CD14-positive monocyte (primary cell): ENCODE results near the gene TNNT2. TPM values are rescaled to one million over a fixed set of nuclear protein-coding genes. Genes with fewer than 3 reads are reported as not detected.

ENCODE experiments used
- DNase-seq, 3 donors: peaks; one replicate each; pipeline ENCODE4 v3.0.0-alpha.2; 2011 to 2022
- H2AFZ ChIP-seq: 2 replicates; pipeline ENCODE4 v1.6.0; 2012; ENCODE audit warnings: mild to moderate bottlenecking, low read depth, low read length, inconsistent platforms; ENCODE audit not compliant: insufficient read depth, poor library complexity, severe bottlenecking
- H3K27ac ChIP-seq, 2 donors: 1 replicate in 1 of 2; 2 replicates in 1 of 2; pipeline ENCODE4 v1.5.1; 2012 to 2013; ENCODE audit warnings: low read length in 2 of 2, control low read depth in 1 of 2, inconsistent platforms in 1 of 2, low read depth in 1 of 2, mild to moderate bottlenecking in 1 of 2
- H3K27me3 ChIP-seq, 2 donors: one replicate each; pipeline versions ENCODE4 v1.6.0 to v1.6.1; 2011 to 2013; ENCODE audit warnings: low read length in 2 of 2; ENCODE audit not compliant: control insufficient read depth in 2 of 2, insufficient read depth in 2 of 2
- H3K36me3 ChIP-seq, 2 donors: replicated peaks in 1 of 2; 1 replicate in 1 of 2; 2 replicates in 1 of 2; pipeline versions ENCODE4 v1.5.1 to v1.6.1; 2012 to 2013; ENCODE audit warnings: low read length in 2 of 2, control low read depth in 1 of 2, inconsistent platforms in 1 of 2, mild to moderate bottlenecking in 1 of 2; ENCODE audit not compliant: insufficient read depth in 2 of 2, control insufficient read depth in 1 of 2
- H3K4me1 ChIP-seq, 2 donors: 1 replicate in 1 of 2; 2 replicates in 1 of 2; pipeline versions ENCODE4 v1.5.1 to v1.6.1; 2012 to 2013; ENCODE audit warnings: low read length in 2 of 2, control low read depth in 1 of 2, inconsistent platforms in 1 of 2, mild to moderate bottlenecking in 1 of 2, moderate library complexity in 1 of 2; ENCODE audit not compliant: insufficient read depth in 2 of 2, control insufficient read depth in 1 of 2
- H3K4me2 ChIP-seq: replicated peaks from 2 replicates; pipeline ENCODE3; 2012; ENCODE audit warnings: low read length, moderate library complexity, mild to moderate bottlenecking; ENCODE audit not compliant: poor library complexity, severe bottlenecking; ENCODE audit errors: extremely low read depth
- H3K4me3 ChIP-seq, 3 experiments: fragments of 200-600 bp in 1 of 3; sonication (generic) in 1 of 3; replicated peaks in 1 of 3; 1 replicate in 2 of 3; 2 replicates in 1 of 3; pipeline ENCODE4 v1.5.1; 2011 to 2013; ENCODE audit warnings: low read length in 3 of 3, mild to moderate bottlenecking in 3 of 3, control low read depth in 2 of 3, low read depth in 2 of 3, inconsistent platforms in 1 of 3, moderate library complexity in 1 of 3
- H3K79me2 ChIP-seq: 2 replicates; pipeline ENCODE4 v1.6.0; 2012; ENCODE audit warnings: mild to moderate bottlenecking, control low read depth, inconsistent platforms, low read length, moderate library complexity; ENCODE audit not compliant: insufficient read depth
- H3K9ac ChIP-seq: 2 replicates; pipeline ENCODE4 v1.6.0; 2017; ENCODE audit warnings: low read length, mild to moderate bottlenecking; ENCODE audit not compliant: insufficient read depth, poor library complexity, severe bottlenecking
- H3K9me3 ChIP-seq, 2 donors: replicated peaks in 1 of 2; 1 replicate in 1 of 2; 2 replicates in 1 of 2; pipeline versions ENCODE4 v1.5.1 to v1.6.1; 2012 to 2013; ENCODE audit warnings: low read length in 2 of 2, control low read depth in 1 of 2; ENCODE audit not compliant: control insufficient read depth in 1 of 2, insufficient read depth in 1 of 2
- H4K20me1 ChIP-seq: 2 replicates; pipeline ENCODE4 v1.6.0; 2012; ENCODE audit warnings: mild to moderate bottlenecking, low read length, control low read depth, moderate library complexity; ENCODE audit not compliant: insufficient read depth
- H3K27ac Mint-ChIP-seq, 7 donors: one replicate each; pipeline ENCODE4 v1.8.0; 2020; ENCODE audit warnings: mild to moderate bottlenecking in 7 of 7, mixed read lengths in 7 of 7, moderate library complexity in 6 of 7, inconsistent platforms in 2 of 7
- H3K27me3 Mint-ChIP-seq, 3 donors: one replicate each; pipeline ENCODE4 v1.8.0; 2021 to 2022; ENCODE audit warnings: low read depth in 3 of 3, mild to moderate bottlenecking in 3 of 3, mixed read lengths in 3 of 3, moderate library complexity in 3 of 3, inconsistent platforms in 1 of 3
- H3K36me3 Mint-ChIP-seq, 2 donors: one replicate each; pipeline ENCODE4 v1.8.0; 2020; ENCODE audit warnings: mixed read lengths in 2 of 2, inconsistent platforms in 1 of 2, mild to moderate bottlenecking in 1 of 2
- H3K4me1 Mint-ChIP-seq: one replicate; pipeline ENCODE4 v1.8.0; 2020; ENCODE audit warnings: mild to moderate bottlenecking, mixed read lengths
- H3K4me3 Mint-ChIP-seq, 2 donors: one replicate each; pipeline ENCODE4 v1.8.0; 2020; ENCODE audit warnings: mild to moderate bottlenecking in 2 of 2, mixed read lengths in 2 of 2, moderate library complexity in 1 of 2
- H3K9me3 Mint-ChIP-seq, 7 donors: one replicate each; pipeline ENCODE4 v1.8.0; 2020 to 2022; ENCODE audit warnings: mixed read lengths in 7 of 7, mild to moderate bottlenecking in 6 of 7, moderate library complexity in 6 of 7, inconsistent platforms in 2 of 7
- CTCF ChIP-seq: fragments of 200-600 bp; IDR thresholded peaks from one replicate; pipeline ENCODE4 v1.8.0; 2022; ENCODE audit warnings: antibody characterized with exemption, mild to moderate bottlenecking
- WGBS: methylation state at CpG from one replicate; pipeline ENCODE4 v1.1.5; 2013; ENCODE audit warnings: missing lambda C conversion rate; ENCODE audit not compliant: insufficient coverage; 5-methylcytosine and 5-hydroxymethylcytosine counted together
- intact Hi-C, 2 donors: fragments of 100-400 bp; cut with micrococcal nuclease; formaldehyde crosslinking; loops; one replicate each; pipeline versions ENCODE4 v1.15.0 to v1.15.1; 2023
- polyA plus RNA-seq, 3 donors: library from polyadenylated mRNA; depleted of rRNA in 1 of 3; unstranded in 2 of 3; stranded (reverse) in 1 of 3; fragments of 300-500 nt in 2 of 3; fragments of >200 nt in 1 of 3; fragmentation: Illumina TruSeq in 2 of 3; gene quantifications; 1 replicate in 2 of 3; 2 replicates in 1 of 3; pipeline ENCODE4 v1.2.3, GENCODE V29; 2012 to 2021

The TNNT2 gene
- polyA plus RNA-seq, 3 donors, result not detected

- Histone ChIP-seq H3K4me1 (no peaks in the 10 kb centered on the region), H3K4me3 (no peak overlapping the region), H3K36me3 (no peaks in the 10 kb centered on the region), H3K79me2 (no peaks in the 10 kb centered on the region), H3K27ac (no peak overlapping the region), H2AFZ (no peak overlapping the region), H3K9ac (no peak overlapping the region), H3K4me2 (no peak overlapping the region), H3K27me3 (peaks cover 18 to 26% of the 10 kb centered on the region in 2 donors), H3K9me3 (peaks cover 0 to 6% of the 10 kb centered on the region in 2 donors), H4K20me1 (no peaks in the 10 kb centered on the region)
- TF ChIP-seq CTCF, result no peak
- H3K9me3 Mint-ChIP-seq, result peaks cover 0 to 3% (median 0%) of the 10 kb centered on the region in 7 donors
- peaks cover 5 to 25% (median 5%) of the 10 kb centered on the region in 3 donors for H3K27me3 Mint-ChIP-seq
- whole genome bisulfite sequencing, result 97% methylated on average over 7 of the region's 11 CpGs
- intact Hi-C loops, result no loop called here
- peaks cover 2% of the 10 kb centered on the region for H3K4me1 Mint-ChIP-seq
- DNase-seq, result no peak
- H3K36me3 Mint-ChIP-seq, result no peaks in the 10 kb centered on the region
- peak overlapping the region in 1 of 7 donors; percentile 26 for H3K27ac Mint-ChIP-seq
- H3K4me3 Mint-ChIP-seq, result no peak overlapping the region
Observed at GRCh38 chr1:201404722-201405483, 27.4 kb upstream of the TNNT2 start.

GRCh38 chr1:201404055-201404454, 26.6 kb upstream of the TNNT2 start:
- no peak overlapping the region for H3K4me3 ChIP-seq
- H3K36me3 Mint-ChIP-seq, result no peaks in the 10 kb centered on the region

More at GRCh38 chr1:201404055-201404454, 26.6 kb upstream of the TNNT2 start:
- Mint-ChIP-seq H3K9me3 (peaks cover 0 to 5% (median 0%) of the 10 kb centered on the region in 7 donors), H3K27me3 (peaks cover 5 to 28% (median 5%) of the 10 kb centered on the region in 3 donors), H3K4me3 (no peak overlapping the region), H3K27ac (no peak overlapping the region), H3K4me1 (peaks cover 2% of the 10 kb centered on the region)
- Histone ChIP-seq H3K79me2 (no peaks in the 10 kb centered on the region), H2AFZ (no peak overlapping the region), H4K20me1 (no peaks in the 10 kb centered on the region), H3K27me3 (peaks cover 24 to 32% of the 10 kb centered on the region in 2 donors), H3K9ac (no peak overlapping the region), H3K4me1 (no peaks in the 10 kb centered on the region), H3K36me3 (no peaks in the 10 kb centered on the region), H3K27ac (no peak overlapping the region), H3K4me2 (no peak overlapping the region), H3K9me3 (peaks cover 0 to 9% of the 10 kb centered on the region in 2 donors)
- peak in 1 of 3 donors; percentile 80 for DNase-seq
- intact Hi-C loops, result no loop called here
- no peak for TF ChIP-seq CTCF
- WGBS, result 27% methylated on average over 3 of the region's 7 CpGs
